ENCODE measurements around the gene LYRM9.
"Not testable (repeated sequence)": the region's sequence is repeated elsewhere in the genome, so short reads cannot be mapped to it uniquely, and the experiment has no call there.

The LYRM9 gene

GRCh38 chr17:27873746-27874145 lies 19.4 kb downstream of the LYRM9 start:
- no peak for DNase-seq (ENCODE audit: low read depth in 2 of 2)

DNA sequence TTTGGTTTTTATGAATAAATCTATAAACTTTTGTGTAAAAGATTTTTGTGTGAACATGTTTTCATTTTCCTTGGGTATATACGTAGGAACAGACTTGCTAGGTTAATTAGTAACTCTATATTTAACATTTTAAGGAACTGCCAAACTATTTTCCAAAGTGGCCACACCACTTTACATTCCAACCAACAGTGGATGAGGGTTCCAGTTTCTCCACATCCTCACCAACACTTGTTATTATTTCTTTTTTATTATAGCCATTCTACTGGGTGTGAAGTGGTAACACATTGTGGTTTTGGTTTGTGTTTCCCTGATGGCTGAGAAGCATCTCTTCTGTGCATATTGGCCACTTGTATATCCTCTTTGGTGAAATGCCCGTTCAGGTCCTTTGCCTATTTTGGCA lies 20.0 kb downstream of the LYRM9 start:
- no peak for DNase-seq (ENCODE audit: low read depth in 2 of 2)

DNA sequence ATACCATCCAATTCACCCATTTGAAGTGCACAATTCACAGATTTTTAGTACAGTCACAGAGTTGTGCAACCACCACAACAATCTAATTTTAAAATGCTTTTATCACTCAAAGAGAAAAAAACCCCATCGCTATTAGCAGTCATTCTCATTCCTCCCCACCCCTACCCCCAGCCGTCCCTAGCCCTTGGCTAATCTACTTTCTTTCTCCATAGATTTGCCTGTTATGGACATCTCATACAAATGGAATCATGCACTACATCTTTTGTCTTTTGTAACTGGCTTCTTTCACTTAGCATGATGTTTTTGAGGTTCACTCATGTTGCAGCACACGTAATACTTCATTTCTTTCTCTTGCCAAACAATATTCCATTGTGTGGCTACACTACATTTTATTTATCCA lies 20.4 kb downstream of the LYRM9 start:
- DNase-seq (ENCODE audit: low read depth in 2 of 2): no peak

DNA sequence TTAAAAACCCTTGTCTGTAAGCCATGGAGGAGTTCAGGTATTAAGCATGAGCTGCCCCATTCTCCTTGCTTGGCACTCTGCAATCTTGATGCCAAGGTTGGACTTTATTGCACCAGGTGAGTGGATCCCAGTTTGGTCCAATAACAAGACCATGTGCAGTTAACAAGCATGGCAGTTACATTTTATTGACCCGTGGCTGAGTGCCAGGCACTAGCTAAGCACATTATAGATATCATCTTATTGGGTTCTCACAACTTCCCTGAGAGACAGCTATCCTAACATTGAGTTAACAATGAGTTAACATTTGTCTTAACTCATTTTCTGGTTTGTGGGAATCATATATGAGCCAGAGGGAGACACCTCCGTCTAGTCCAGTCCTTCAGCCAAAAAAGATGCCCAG lies 21.8 kb downstream of the LYRM9 start:
- no peak for DNase-seq (ENCODE audit: low read depth in 2 of 2)

DNA sequence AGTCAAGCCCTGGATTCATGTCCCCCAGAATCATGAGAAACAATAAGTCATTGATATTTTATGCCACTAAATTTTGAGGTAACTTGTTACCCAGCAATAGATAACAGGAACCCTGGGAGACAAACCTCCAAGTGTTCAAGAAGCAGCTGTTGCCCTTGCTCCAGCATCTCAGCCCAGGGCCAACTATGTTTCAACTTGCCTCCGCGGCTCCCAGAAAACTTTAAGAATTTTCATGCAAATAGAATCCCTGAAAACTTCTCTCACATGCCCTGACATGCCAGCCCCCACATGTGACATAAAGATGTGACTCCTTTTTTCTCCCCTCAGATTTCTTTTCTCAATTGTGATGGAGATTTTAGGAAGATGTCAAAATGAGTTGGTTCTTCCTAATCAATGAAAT lies 22.8 kb downstream of the LYRM9 start:
- no peak for DNase-seq (ENCODE audit: low read depth in 2 of 2)

DNA sequence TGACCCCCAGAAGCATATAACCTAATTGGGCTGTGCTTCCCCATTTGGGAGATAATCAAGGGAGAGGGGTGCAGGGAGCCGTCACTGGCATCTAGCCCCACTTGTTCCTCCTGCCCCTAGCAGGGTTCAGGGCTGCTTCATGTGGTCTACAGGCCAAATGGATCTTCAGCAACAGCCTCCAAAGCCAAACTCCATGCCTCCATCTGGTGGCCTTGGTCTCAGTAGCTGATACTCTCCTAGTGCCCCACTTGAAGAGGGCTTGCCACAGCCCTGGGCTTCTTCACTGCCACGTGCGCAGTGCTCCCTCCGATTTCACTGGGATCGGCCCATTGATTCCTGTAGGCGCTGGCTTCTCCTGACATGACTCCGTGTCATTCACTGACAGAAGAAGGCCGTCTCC lies 24.6 kb downstream of the LYRM9 start:
- DNase-seq (ENCODE audit: low read depth in 2 of 2): no peak

- DNase-seq (ENCODE audit: low read depth in 2 of 2): no peak
Measured at GRCh38 chr17:27862840-27863239, 30.3 kb downstream of the LYRM9 start.

DNA sequence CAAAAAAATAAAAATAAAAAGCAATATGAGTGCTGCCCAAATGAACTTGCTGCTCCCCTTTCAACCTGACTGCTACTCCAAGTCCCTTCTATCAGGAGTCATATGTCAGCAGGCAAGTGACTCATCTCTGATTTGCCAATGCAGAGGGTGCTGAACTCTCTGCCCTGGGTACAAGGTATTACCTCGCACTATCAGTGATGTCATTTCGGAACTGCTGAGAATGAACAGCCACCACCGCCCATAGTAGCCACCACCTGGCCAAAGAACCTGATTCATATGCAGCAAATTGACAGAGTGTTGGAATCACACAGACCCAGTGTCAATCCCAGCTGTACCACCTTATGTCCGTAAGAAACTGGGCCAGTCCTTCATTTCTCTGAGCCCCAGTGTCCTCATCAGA lies 31.2 kb downstream of the LYRM9 start:
- DNase-seq (ENCODE audit: low read depth in 2 of 2): no peak

DNA sequence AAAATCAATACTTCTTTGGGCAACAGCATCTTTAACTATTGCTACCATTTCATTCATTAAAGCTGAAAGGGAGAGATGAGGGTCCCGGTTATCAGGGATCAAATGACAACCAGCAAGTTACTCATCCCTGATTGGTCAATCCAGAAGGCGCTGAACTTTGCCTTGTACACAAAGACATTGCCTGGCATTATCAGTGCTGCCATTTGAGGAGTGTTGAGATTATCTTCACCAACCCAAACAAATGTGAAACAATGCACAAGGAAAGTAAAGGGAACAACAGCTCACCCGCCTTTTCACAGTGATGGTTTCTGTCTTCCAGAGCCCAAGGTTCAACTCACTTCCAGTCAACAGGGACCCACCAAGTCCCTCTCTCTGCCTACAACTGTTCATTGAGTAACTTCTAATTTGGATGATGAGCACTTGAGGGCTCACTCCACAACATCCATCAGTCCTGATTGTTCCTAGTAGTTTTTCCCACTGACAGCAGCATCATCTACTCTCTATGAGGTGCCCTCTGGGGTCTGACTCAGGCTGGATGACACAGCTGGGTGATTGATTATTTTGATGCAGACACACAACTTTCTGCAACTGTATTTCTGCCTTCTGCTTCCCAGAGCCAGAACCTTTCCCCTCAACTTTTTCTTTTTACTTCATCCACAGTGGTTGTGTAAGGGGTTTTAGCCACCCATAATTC lies 32.0 kb downstream of the LYRM9 start:
- DNase-seq (ENCODE audit: low read depth in 2 of 2): no peak

DNA sequence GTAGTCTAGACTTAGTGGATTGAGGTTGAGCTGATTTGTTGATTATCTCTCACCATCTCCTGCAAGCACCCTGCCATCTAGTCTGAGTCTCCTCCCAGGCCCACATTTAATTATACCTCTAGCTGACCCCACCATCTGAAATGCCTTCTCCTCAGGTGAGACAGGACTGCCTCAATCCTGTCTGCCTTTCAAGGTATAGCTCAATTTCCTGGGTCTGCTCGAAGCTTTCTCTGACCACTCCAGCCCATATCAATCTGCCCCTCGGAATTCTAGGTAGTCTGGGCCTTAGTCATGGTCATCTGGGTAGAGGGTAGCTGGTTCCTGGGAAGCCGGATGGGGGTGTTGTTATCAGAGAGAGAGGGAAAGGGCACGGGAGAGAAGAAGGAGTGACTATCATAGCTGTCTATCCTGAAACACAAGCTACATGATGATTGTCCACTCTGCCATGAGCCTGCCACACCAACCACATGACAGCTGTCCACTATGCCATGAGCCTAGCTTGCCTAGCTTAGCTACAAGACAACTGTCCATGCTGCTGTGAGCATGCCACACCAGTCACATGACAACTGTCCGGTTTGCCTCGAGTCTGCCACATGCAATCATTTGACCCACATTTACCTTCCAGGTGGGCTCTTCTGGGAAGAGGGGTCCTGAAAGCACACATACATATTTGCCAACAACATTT lies 34.4 kb downstream of the LYRM9 start:
- no peak for DNase-seq (ENCODE audit: low read depth in 2 of 2)

DNA sequence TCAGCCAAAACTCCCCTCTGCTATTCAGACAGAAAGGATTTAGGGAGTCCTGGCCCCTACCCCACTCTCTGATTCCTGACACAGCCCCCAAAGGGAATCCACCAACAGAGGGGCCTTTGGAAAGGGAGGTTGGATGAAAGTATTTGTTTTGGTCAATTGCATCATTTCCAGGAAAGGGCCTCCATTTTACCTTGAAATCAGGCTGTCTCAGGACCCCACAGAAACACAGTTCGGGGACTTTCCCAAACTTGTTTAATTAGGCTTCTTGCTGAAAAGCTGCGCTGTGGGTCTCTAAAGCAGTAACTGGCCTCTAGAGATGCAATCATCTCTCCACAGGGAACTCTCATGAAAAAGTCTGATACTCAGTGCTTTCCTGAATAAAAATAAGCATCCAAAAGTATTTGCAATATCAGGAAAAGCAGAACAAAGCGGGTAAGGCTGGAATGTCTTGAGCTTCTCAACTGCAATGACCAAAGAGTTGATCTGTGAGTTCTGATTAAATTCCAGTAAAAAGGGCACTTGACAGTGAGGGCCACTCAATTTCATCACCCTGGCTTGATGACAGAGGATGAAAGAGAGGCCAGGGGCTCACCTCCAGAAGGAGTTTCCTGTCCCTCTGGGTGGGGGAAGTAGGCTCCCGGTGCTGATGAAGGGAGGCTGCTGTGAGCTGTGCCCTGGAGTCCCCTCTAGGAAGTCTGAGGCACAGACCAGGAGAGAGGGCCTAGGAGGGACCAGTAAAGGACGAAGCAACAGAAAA lies 36.3 kb downstream of the LYRM9 start:
- no peak for DNase-seq (ENCODE audit: low read depth in 2 of 2)

- no peak for DNase-seq (ENCODE audit: low read depth in 2 of 2)
Measured at GRCh38 chr17:27855454-27855853, 37.7 kb downstream of the LYRM9 start.

DNA sequence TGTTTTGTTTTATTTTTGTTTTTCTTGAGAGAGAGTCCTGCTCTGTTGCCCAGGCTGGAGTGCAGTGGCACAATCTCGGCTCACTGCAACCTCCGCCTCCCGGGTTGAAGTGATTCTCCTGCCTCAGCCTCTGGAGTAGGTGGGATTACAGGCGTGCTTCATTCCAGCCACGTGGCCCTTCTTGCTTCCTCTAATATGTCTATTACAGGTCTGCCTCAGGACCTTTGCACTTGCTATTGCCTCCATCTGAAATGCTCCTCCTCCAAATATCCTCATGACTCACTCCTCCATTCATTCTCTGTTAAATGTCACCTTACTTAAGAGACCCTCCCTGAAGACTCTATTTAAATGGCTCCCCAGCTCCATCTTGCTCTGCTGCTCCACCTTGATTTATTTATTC lies 39.0 kb downstream of the LYRM9 start:
- DNase-seq (ENCODE audit: low read depth in 2 of 2): no peak

DNA sequence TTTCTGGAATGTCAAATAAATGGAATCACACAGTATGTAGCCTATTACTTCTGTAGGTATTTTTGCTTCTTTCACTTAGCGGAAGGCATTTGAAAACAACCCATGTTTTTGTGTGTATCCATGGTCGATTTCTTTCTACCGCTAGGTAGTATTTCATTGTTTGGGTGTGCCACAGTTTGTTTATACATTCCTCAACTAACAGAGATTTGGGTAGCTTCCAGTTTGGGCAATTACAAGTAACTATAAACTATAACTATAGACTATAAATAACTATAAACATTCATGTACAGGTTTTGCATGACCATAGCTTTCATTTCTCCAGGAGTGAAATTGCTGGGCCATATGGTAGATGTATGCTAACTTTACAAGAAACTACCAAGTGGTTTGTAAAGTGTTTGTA lies 40.1 kb downstream of the LYRM9 start:
- no peak for DNase-seq (ENCODE audit: low read depth in 2 of 2)

- no peak for DNase-seq (ENCODE audit: low read depth in 2 of 2)
Measured at GRCh38 chr17:27849474-27850185, 43.5 kb downstream of the LYRM9 start.

DNA sequence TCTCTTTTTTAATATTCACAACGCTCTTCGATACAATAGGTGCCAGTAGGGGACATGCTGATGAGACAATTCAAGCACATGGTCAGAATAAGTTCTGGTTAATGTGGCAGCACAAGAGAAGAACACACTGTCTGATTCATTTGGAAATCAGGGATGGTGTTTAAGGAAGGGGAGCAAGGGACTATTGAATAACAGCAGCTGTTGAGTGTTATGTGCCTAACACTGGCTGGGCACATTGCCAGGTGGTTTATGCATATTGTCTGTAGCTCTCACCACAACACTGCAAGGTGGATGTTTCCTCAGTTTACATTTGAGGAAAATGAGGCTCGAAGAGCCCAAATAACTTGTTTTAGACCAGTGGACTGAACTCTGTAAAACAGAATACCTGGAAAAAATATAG lies 44.2 kb downstream of the LYRM9 start:
- no peak for DNase-seq (ENCODE audit: low read depth in 2 of 2)

DNA sequence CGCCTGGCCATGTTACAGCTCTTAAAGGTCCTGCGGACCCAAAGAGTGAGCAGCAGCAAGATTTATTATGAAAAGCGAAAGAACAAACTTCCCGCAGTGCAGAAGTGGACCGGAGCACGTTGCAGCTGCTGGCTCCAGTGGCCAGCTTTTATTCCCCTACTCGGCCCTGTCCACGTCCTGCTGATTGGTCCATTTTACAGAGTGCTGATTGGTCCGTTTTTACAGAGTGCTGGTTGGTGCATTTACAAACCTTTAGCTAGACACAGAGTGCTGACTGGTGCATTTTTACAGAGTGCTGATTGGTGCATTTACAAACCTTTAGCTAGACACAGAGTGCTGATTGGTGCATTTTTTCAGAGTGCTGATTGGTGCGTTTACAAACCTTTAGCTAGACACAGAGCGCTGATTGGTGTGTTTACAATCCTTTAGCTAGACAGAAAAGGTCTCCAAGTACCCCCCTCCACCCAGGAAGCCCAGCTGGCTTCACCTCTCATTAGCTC lies 46.3 kb downstream of the LYRM9 start:
- DNase-seq (ENCODE audit: low read depth in 2 of 2): not testable (repeated sequence)

DNA sequence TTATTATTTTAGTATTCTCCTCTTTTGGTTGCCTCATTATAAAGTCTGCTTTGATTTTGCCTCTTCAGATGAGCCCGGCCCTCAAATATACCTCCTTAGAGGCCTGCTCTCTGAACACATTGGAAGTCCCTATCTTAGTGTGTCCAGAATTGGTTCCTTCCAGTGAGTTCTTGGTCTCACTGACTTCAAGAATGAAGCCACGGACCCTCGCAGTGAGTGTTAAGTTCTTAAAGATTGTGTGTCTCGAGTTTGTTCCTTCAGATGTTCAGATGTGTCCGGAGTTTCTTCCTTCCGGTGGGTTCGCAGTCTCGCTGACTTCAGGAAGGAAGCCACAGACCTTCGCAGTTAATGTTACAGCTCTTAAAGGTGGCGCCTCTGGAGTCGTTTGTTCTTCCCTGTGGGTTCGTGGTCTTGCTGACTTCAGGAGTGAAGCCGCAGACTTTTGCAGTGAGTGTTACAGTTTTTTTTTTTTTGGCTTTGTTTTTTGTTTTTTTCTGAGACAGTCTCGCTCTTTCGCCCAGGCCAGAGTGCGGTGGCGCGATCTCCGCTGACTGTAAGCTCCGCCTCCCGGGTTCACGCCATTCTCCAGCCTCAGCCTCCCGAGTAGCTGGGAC lies 47.0 kb downstream of the LYRM9 start:
- DNase-seq (ENCODE audit: low read depth in 2 of 2): peak in 1 of 2 donors; percentile 5

DNA sequence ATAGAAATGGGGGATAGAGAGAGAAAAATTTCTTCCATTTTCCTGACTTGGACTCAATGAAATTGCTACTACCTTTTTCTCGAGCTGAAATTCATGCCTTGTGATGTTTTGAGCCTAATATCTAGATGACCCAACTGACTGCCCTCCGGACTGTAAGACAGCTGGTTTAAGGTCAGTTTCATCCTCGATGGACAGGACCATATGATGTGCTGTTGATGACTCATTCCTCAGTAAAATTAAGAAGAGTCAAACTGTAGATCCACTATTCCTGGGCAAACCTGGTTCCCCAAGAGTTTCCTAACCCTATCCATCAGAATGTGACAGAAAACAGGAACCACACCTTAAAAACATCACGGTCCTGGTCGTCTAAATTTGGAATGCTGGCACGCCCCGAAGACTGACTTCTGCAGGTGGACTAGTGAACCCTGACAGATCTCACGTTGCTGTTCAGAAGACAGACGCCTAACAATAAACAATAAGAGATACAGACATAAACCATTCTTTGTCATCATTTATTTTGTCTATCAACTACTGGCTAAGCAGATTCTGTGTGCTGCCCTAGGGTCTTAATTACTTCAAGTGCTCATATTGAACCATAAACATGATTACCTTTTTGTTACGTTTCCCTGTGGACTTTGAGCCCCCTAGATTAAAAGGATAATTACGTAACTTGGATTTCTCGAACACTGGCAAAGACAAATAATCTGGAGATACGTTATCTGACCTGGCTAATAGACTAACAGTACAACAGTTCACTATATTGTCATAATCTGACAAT lies 47.7 kb downstream of the LYRM9 start:
- no peak for DNase-seq (ENCODE audit: low read depth in 2 of 2)

GRCh38 chr17:27840688-27841087 lies 52.5 kb downstream of the LYRM9 start:
- no peak for DNase-seq (ENCODE audit: low read depth in 2 of 2)

- DNase-seq (ENCODE audit: low read depth in 2 of 2): not testable (repeated sequence)
Measured at GRCh38 chr17:27840406-27840678, 52.8 kb downstream of the LYRM9 start.

All from activated CD4-positive, alpha-beta T cell treated with anti-CD3 and anti-CD28 coated beads for 24 hours (primary cell).